B cell (primary cell): ENCODE results near the gene DNMBP. TPM values are rescaled to one million over a fixed set of nuclear protein-coding genes. Genes with fewer than 3 reads are reported as not detected.

Experiments
- ATAC-seq: fragments of 200-7000 bp; cut with Tn5 transposase; one replicate; pipeline ENCODE4 v1.10.0; 2021; ENCODE audit warnings: low read depth, mild to moderate bottlenecking, moderate number of reproducible peaks, moderate library complexity
- CTCF ChIA-PET: fragments of 350-600 bp; sonication (Branson Sonifier 250); formaldehyde crosslinking; loops from one replicate; lab custom pipeline; 2021; ENCODE audit warnings: antibody characterized with exemption, inconsistent platforms; lab: Charles Lee
- POLR2A ChIA-PET: fragments of 350-600 bp; sonication (Branson Sonifier 250); formaldehyde crosslinking; loops from one replicate; lab custom pipeline; 2021; ENCODE audit warnings: antibody characterized with exemption; lab: Charles Lee
- DNase-seq: peaks from one replicate; pipeline ENCODE4 v3.0.0; 2013
- H2AFZ ChIP-seq: 2 replicates; pipeline ENCODE4 v1.6.1; 2012; ENCODE audit warnings: mild to moderate bottlenecking, low read depth, low read length; ENCODE audit not compliant: insufficient read depth, poor library complexity, severe bottlenecking
- H3K27ac ChIP-seq, 2 donors: 1 replicate in 1 of 2; 2 replicates in 1 of 2; pipeline ENCODE4 v1.5.1; 2012 to 2013; ENCODE audit warnings: low read length in 2 of 2, mild to moderate bottlenecking in 2 of 2, moderate library complexity in 1 of 2
- H3K27me3 ChIP-seq, 4 experiments: fragments of 200-600 bp in 1 of 4; sonication (generic) in 1 of 4; replicated peaks in 1 of 4; 1 replicate in 2 of 4; 2 replicates in 2 of 4; pipeline versions ENCODE4 v1.6.1 to v1.7.0; 2013 to 2016; ENCODE audit warnings: low read length in 3 of 4, mild to moderate bottlenecking in 2 of 4, mixed read lengths in 1 of 4, moderate library complexity in 1 of 4; ENCODE audit not compliant: insufficient read depth in 4 of 4, control insufficient read depth in 3 of 4; ENCODE audit errors: control extremely low read depth in 1 of 4
- H3K36me3 ChIP-seq, 2 experiments: replicated peaks in 1 of 2; 1 replicate in 1 of 2; 2 replicates in 1 of 2; pipeline versions ENCODE4 v1.6.1 to v1.7.1; 2013; ENCODE audit warnings: low read length in 1 of 2; ENCODE audit not compliant: insufficient read depth in 2 of 2, control insufficient read depth in 1 of 2; ENCODE audit errors: control extremely low read depth in 1 of 2, extremely low read depth in 1 of 2
- H3K4me1 ChIP-seq, 2 donors: fragments of 200-600 bp in 1 of 2; sonication (generic) in 1 of 2; 1 replicate in 1 of 2; 2 replicates in 1 of 2; pipeline versions ENCODE4 v1.5.1 to v1.6.1; 2013 to 2017; ENCODE audit warnings: low read length in 2 of 2; ENCODE audit not compliant: control insufficient read depth in 2 of 2, insufficient read depth in 2 of 2
- H3K4me2 ChIP-seq: replicated peaks from 2 replicates; pipeline ENCODE3; 2012; ENCODE audit warnings: mild to moderate bottlenecking, low read depth, low read length; ENCODE audit not compliant: poor library complexity, severe bottlenecking
- H3K4me3 ChIP-seq, 5 experiments: fragments of 200-600 bp in 1 of 5; sonication (generic) in 1 of 5; 1 replicate in 3 of 5; 2 replicates in 2 of 5; pipeline versions ENCODE4 v1.5.1 to v1.7.0; 2011 to 2016; ENCODE audit warnings: low read length in 4 of 5, mild to moderate bottlenecking in 4 of 5, low read depth in 2 of 5, control low read depth in 1 of 5, moderate library complexity in 1 of 5; ENCODE audit not compliant: insufficient read depth in 1 of 5; ENCODE audit errors: control extremely low read depth in 1 of 5, extremely low read depth in 1 of 5
- H3K79me2 ChIP-seq: fragments of 200-600 bp; sonication (generic); one replicate; pipeline ENCODE4 v1.6.0; 2016; ENCODE audit warnings: low read length; ENCODE audit not compliant: control insufficient read depth, insufficient read depth
- H3K9ac ChIP-seq: fragments of 200-600 bp; sonication (generic); 2 replicates; pipeline ENCODE4 v1.6.1; 2017; ENCODE audit warnings: mild to moderate bottlenecking, low read length, moderate library complexity
- H3K9me3 ChIP-seq, 3 donors: one replicate each; pipeline versions ENCODE4 v1.6.1 to v1.7.1; 2013; ENCODE audit warnings: low read length in 2 of 3; ENCODE audit not compliant: control insufficient read depth in 2 of 3, insufficient read depth in 1 of 3; ENCODE audit errors: control extremely low read depth in 1 of 3
- H4K20me1 ChIP-seq: 2 replicates; pipeline ENCODE4 v1.6.0; 2012; ENCODE audit warnings: mild to moderate bottlenecking, low read length; ENCODE audit not compliant: insufficient read depth, control insufficient read depth, poor library complexity, severe bottlenecking
- H3K27ac Mint-ChIP-seq: one replicate; pipeline ENCODE4 v1.8.0; 2021; ENCODE audit warnings: mixed read lengths
- H3K27me3 Mint-ChIP-seq: one replicate; pipeline ENCODE4 v1.8.0; 2021; ENCODE audit warnings: mixed read lengths
- H3K4me1 Mint-ChIP-seq: one replicate; pipeline ENCODE4 v1.8.0; 2021; ENCODE audit warnings: mixed read lengths
- H3K4me3 Mint-ChIP-seq: one replicate; pipeline ENCODE4 v1.8.0; 2021; ENCODE audit warnings: mixed read lengths
- H3K9me3 Mint-ChIP-seq: one replicate; pipeline ENCODE4 v1.8.0; 2022; ENCODE audit warnings: mixed read lengths; ENCODE audit not compliant: insufficient read depth
- EZH2 ChIP-seq: IDR thresholded peaks from 2 replicates; pipeline ENCODE4 v1.6.1; 2012; ENCODE audit warnings: borderline replicate concordance, low read depth, mild to moderate bottlenecking, moderate library complexity, low read length; ENCODE audit not compliant: insufficient read depth, poor library complexity, severe bottlenecking
- WGBS: methylation state at CpG from one replicate; pipeline ENCODE4 v1.1.5; 2013; ENCODE audit warnings: missing lambda C conversion rate; ENCODE audit not compliant: insufficient coverage; 5-methylcytosine and 5-hydroxymethylcytosine counted together
- intact Hi-C: fragments of 100-400 bp; cut with micrococcal nuclease; formaldehyde crosslinking; loops from one replicate; pipeline ENCODE4 v1.10.0; 2022
- polyA plus RNA-seq: library from polyadenylated mRNA; depleted of rRNA; stranded (reverse); fragments of >200 nt; gene quantifications from 2 replicates; pipeline ENCODE4 v1.2.3, GENCODE V29; 2012
- total RNA-seq, 2 donors: library from RNA; stranded (reverse); fragments of 120-200 nt in 1 of 2; gene quantifications; 1 replicate in 1 of 2; 2 replicates in 1 of 2; pipeline versions ENCODE4 v1.2.3 to v1.2.4, GENCODE V29; 2013 to 2022
- TF ChIP-seq, protein P1 (sequence below): fragments of 200-600 bp; IDR thresholded peaks from one replicate; pipeline ENCODE4 v1.8.0; 2022; ENCODE audit warnings: antibody characterized with exemption, mild to moderate bottlenecking

Gene DNMBP
- total and polyA plus RNA-seq, 2 donors (not counting 1 experiment from before 2014, with no cell fraction given), result 12.8 to 22.6 TPM

DNA sequence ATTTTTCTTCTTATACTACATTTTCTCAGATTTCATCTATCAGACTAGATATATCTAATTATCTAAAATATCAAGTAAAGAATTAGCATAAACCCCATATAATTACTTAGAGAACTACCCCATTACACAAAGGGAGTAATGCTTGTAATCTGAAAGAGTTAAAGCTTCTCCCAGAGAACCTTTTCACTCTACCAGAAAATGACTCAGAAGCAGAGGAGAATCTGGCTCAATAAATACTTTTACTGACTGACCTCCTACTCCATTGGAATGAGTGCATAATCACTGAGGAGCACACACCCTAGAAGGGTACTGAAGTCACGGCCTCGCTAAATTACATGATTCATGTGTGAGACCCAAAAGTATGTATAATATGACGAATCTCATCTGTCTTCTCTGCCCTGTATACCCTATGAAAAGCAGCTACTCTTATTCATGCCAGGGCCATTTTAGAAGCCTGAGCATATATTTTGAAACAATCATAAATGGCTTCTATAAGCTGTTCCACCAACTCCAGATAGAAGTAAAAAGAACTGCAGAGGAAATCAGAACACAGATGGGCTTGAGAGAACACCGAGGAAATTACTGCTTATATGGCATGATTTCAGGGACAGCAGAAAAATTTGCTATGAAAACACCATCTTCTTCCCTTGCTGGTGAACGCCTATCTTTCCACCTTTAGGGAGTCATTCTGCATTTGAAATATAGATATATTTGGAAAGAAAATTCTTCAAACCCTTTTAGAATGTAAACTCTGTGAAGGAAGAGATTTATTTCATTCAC lies 32.7 kb downstream of the DNMBP start:
- Histone ChIP-seq H3K79me2 (peaks cover 90% of the 10 kb centered on the region), H3K4me2 (peak overlapping the region; percentile 28), H3K27me3 (no peaks in the 10 kb centered on the region), H3K36me3 (no peaks in the 10 kb centered on the region), H4K20me1 (no peaks in the 10 kb centered on the region), H3K9me3 (no peaks in the 10 kb centered on the region), H3K9ac (no peak overlapping the region), H3K4me1 (peaks cover 60 to 65% of the 10 kb centered on the region in 2 donors), H2AFZ (no peak overlapping the region), H3K27ac (peak overlapping the region in 1 of 2 donors; percentile 26), H3K4me3 (no peak overlapping the region)
- ChIA-PET CTCF (interaction anchor here (0.9 to 4.8 kb wide), 6 partner anchors 14 to 542 kb away, joined by 3 to 29 read pairs (median 5); partner anchors contain the start of gene DNMBP), POLR2A (no interaction called here)
- Mint-ChIP-seq H3K27me3 (no peaks in the 10 kb centered on the region), H3K27ac (no peak overlapping the region), H3K9me3 (no peaks in the 10 kb centered on the region), H3K4me3 (no peak overlapping the region), H3K4me1 (peaks cover 66% of the 10 kb centered on the region)
- 90% methylated on average over 2 of the region's 5 CpGs for WGBS
- DNase-seq (no peak), ATAC-seq (no peak)
- intact Hi-C loops, result no loop called here
- no peak for TF ChIP-seq EZH2
- TF ChIP-seq, protein P1, sequence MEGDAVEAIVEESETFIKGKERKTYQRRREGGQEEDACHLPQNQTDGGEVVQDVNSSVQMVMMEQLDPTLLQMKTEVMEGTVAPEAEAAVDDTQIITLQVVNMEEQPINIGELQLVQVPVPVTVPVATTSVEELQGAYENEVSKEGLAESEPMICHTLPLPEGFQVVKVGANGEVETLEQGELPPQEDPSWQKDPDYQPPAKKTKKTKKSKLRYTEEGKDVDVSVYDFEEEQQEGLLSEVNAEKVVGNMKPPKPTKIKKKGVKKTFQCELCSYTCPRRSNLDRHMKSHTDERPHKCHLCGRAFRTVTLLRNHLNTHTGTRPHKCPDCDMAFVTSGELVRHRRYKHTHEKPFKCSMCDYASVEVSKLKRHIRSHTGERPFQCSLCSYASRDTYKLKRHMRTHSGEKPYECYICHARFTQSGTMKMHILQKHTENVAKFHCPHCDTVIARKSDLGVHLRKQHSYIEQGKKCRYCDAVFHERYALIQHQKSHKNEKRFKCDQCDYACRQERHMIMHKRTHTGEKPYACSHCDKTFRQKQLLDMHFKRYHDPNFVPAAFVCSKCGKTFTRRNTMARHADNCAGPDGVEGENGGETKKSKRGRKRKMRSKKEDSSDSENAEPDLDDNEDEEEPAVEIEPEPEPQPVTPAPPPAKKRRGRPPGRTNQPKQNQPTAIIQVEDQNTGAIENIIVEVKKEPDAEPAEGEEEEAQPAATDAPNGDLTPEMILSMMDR, result no peak
